Muscle of arm (tissue), 12 donors: ENCODE measurements around the gene CNTRL. TPM values are rescaled to one million over a fixed set of nuclear protein-coding genes. Genes with fewer than 3 reads are reported as not detected.

Experiments
- DNase-seq: peaks from one replicate; pipeline ENCODE4 v3.0.0-alpha.2; 2013
- polyA plus RNA-seq, 12 donors: library from polyadenylated mRNA; unstranded; fragments of 120-200 nt; gene quantifications; one replicate each; pipeline ENCODE4 v1.2.1, GENCODE V29; 2013; ENCODE audit not compliant: insufficient read length in 12 of 12

CNTRL gene
- polyA plus RNA-seq, 12 donors: 13.6 to 43.6 (median 20.3) TPM; not detected in 1

GRCh38 chr9:121201738-121202533, 127.2 kb downstream of the CNTRL start, which contains the start of gene RAB14:
Gene RAB14 (minus strand): TSS chr9:121201869. CDS start chr9:121193412, 8,457 bp downstream.
- peak; percentile 99 for DNase-seq

GRCh38 chr9:121204121-121204520, 129.4 kb downstream of the CNTRL start:
- no peak for DNase-seq

GRCh38 chr9:121204611-121205010, 129.9 kb downstream of the CNTRL start:
- DNase-seq: no peak

GRCh38 chr9:121206516-121207370, 132.0 kb downstream of the CNTRL start:
- DNase-seq: no peak

- no peak for DNase-seq
Measured at GRCh38 chr9:121207371-121207940, 132.7 kb downstream of the CNTRL start.

GRCh38 chr9:121210536-121210935, 135.8 kb downstream of the CNTRL start:
- no peak for DNase-seq

GRCh38 chr9:121213136-121213806, 138.5 kb downstream of the CNTRL start:
- DNase-seq: peak; percentile 91

GRCh38 chr9:121214005-121214404, 139.2 kb downstream of the CNTRL start:
- no peak for DNase-seq

GRCh38 chr9:121216271-121216805, 141.6 kb downstream of the CNTRL start:
- no peak for DNase-seq

GRCh38 chr9:121217609-121218292, 143.0 kb downstream of the CNTRL start:
- no peak for DNase-seq

- DNase-seq: no peak
Measured at GRCh38 chr9:121218357-121219027, 143.7 kb downstream of the CNTRL start.

GRCh38 chr9:121219530-121219929, 144.8 kb downstream of the CNTRL start:
- DNase-seq: no peak

- peak; percentile 19 for DNase-seq
Measured at GRCh38 chr9:121220996-121221663, 146.4 kb downstream of the CNTRL start.

- DNase-seq: no peak
Measured at GRCh38 chr9:121221664-121222055, 146.9 kb downstream of the CNTRL start.

- no peak for DNase-seq
Measured at GRCh38 chr9:121222524-121223171, 147.9 kb downstream of the CNTRL start.

- DNase-seq: no peak
Measured at GRCh38 chr9:121225240-121225639, 150.5 kb downstream of the CNTRL start.

- no peak for DNase-seq
Measured at GRCh38 chr9:121226175-121226574, 151.4 kb downstream of the CNTRL start.
